Hypothalamus (tissue), 51 donors: ENCODE data around the gene PRR22.

ENCODE experiments used
- DNase-seq, 51 donors: peaks; one replicate each; lab custom pipeline; 2025; lab: John Stamatoyannopoulos, UW

Gene PRR22

GRCh38 chr19:5793188-5793587 is 8.6 kb upstream of the PRR22 start:
- DNase-seq, result no peak

- DNase-seq, result no peak
Observed at GRCh38 chr19:5792224-5792623, 7.7 kb upstream of the PRR22 start.

GRCh38 chr19:5790559-5791520 is 6.3 kb upstream of the PRR22 start, which contains the start of gene DUS3L:
Gene DUS3L, minus strand, starts transcription at chr19:5791163. Its CDS starts 22 bp downstream, at chr19:5791141.
- DNase-seq, result peak; percentile 60 to 98 (median 93)

GRCh38 chr19:5789886-5790558 is 5.5 kb upstream of the PRR22 start:
- no peak for DNase-seq

GRCh38 chr19:5789351-5789761 is 4.8 kb upstream of the PRR22 start:
- no peak for DNase-seq

GRCh38 chr19:5788422-5788821 is 3.9 kb upstream of the PRR22 start:
- no peak for DNase-seq

- DNase-seq, result no peak
Observed at GRCh38 chr19:5787409-5788182, 3.0 kb upstream of the PRR22 start.

- DNase-seq, result no peak
Observed at GRCh38 chr19:5786593-5787408, 2.3 kb upstream of the PRR22 start.

- DNase-seq, result no peak
Observed at GRCh38 chr19:5785423-5785822, 877 bp upstream of the PRR22 start.

GRCh38 chr19:5782945-5783919 is 1.3 kb downstream of the PRR22 start:
- no peak for DNase-seq

- no peak for DNase-seq
Observed at GRCh38 chr19:5782322-5782721, 2.2 kb downstream of the PRR22 start.

- DNase-seq, result peak in 2 of 51 donors; percentile 13 to 16
Observed at GRCh38 chr19:5780916-5781315, 3.6 kb downstream of the PRR22 start.

- DNase-seq, result no peak
Observed at GRCh38 chr19:5778402-5778801, 6.1 kb downstream of the PRR22 start.

GRCh38 chr19:5775668-5776309 is 8.8 kb downstream of the PRR22 start:
- DNase-seq, result no peak

- no peak for DNase-seq
Observed at GRCh38 chr19:5774921-5775320, 9.6 kb downstream of the PRR22 start.

GRCh38 chr19:5773276-5773675 is 11.3 kb downstream of the PRR22 start:
- DNase-seq, result no peak

GRCh38 chr19:5772416-5772815 is 12.1 kb downstream of the PRR22 start:
- DNase-seq, result no peak

- DNase-seq, result no peak
Observed at GRCh38 chr19:5767949-5768348, 16.6 kb downstream of the PRR22 start.
